ENCODE data around the gene KLHL12.
A peak's percentile ranks its signal among the peaks of the same experiment; 100 is the strongest.

KLHL12 gene

DNA sequence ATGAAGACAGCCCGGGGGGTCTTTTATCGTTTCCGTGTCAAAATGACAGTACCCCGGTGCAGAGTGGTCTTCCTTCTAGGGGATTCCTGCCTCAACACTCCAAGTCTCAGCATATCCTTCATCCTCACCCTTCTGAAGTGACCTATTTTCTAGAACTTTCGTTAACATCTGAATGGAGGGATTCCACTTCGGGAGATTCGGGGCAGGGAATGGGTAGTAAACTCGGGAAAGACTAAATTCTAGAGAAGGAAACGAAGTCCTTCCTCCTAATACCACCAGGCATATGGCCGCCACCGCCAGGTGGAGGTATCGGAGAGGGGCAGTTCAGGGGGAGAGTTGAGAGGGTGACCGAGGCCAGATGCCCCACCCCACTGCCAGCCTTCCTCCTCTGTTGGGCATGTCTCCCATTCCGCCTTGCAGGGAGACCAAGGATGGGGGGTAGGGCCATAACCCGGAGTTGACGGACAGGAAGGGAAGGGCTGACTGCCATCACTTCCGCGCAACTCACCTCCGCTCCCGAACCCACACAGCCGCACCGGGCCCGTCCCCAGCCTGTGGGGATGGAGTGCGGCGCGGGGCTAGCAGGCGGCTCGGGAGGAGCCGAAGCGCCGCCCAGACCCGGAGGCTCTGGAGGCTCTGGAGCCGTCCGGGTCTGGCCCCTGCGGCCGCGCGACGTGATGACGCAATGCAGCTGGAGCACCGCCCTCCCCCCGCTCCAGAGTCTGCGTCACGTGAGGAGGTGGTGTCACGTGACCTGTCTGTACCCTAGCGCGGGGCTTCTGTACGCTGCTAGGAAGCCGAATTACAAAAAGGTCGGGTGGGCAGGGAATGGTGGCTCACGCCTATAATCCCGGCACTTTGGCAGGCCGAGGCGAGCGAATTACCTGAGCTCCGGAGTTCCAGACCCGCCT is at the start of gene KLHL12:
Gene KLHL12, minus strand, starts transcription at position 654 of the 911 bp plus-strand sequence. CDS start 2,072 bp downstream, outside the sequence.
- peak; percentile 91 for DNase-seq

DNA sequence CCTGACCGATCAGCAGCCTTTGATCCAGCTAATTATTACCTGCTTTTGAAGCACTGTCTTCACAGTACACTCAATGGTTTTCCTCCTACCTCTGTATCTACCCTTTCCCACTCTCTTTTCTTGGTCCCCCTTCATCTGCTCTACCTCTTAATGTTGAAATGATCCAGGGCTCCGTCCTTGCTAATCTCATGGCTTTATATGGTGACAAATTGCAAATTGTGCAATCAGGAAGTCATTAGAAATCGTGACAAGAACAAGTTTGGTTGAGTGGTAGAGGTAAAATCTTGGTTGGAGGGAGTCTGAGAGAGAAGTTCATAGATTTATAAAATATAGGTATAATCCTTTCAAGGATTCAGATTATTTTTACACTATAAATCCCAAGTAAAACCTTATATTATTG is 49.6 kb upstream of the KLHL12 start:
- DNase-seq = no peak

DNA sequence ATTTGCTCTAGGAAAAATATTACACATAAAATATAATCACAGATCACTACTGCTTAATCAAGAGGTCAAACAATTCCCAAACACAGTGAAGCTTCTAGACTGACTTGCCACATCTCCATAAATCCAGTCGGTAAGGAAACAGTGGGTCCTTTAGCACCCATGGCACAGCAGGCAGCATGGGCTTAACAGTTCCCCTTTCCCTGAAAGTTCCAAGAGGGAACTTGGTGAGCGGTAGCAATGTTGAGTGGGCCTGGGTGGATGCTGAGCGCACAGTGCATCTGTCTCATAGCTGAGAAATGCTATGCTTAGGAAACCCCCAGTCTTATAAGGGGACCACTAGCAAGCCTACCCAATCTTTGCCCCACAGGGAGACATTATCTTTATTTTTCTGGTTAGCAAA is 47.8 kb upstream of the KLHL12 start:
- no peak for DNase-seq

DNA sequence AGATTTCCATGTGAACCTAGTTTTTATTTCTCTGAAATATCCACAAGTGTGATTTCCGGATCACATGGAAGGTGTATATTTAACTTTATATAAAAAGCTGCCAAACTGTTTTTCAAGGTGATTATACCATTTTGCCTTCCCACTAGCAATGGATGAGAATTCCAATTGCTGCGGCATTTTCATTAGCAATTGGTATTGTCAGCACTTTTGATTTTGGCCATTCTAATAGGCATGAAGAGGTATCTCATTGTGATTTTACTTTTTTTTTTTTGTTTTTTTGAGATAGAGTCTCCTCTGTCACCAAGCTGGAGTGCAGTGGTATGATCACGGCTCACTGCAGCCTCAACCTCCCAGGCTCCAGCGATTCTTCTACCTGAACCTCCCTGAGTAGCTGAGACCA is 45.0 kb upstream of the KLHL12 start:
- no peak for DNase-seq

GRCh38 chr1:202968895-202969295 is 41.9 kb upstream of the KLHL12 start:
- DNase-seq = no peak

DNA sequence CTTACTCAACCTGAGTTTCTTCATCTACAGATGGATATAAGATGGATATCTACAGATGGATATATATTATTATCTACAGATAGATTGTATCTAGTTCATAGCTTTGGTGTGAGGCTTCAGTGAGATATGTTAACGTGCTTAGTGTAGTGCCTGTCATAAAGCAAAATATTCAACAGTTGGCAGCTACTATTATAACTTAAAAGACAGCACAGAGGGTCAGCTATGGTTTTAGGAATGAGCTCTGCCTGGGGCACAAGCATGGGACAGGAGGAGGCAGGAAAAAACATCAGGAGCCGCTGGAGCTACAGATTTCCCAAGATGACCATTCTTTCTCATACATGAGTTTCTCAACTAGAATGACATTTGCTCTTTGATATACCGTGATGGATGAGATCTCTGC is 41.3 kb upstream of the KLHL12 start:
- DNase-seq = no peak

DNA sequence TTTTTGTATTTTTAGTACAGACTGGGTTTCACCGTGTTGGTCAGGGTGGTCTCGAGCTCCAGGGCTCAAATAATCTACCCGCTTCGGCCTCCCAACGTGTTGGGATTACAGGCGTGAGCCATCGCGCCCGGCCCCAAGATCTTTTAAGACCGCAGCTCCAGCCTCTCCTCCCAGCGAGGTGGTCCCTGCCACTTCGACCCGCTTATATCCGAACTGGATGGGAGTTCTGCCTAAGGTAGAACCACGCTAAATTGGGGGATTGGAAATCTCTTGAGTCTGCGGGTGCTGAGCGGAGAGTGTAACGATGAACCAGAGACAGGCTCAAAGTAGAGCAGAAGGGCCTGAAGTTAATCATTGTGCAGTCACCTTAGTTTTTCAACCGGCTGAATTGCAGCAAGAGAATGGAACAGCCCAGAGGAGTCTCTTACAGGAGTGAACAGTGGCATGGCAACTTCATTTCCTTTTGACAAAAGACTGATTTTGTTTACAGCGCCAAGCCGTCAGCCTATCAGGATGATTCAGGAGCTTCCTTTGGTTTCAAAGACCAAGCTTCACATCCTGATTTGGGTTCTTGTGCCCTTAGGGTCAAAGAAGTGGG is 40.7 kb upstream of the KLHL12 start:
- DNase-seq = no peak

DNA sequence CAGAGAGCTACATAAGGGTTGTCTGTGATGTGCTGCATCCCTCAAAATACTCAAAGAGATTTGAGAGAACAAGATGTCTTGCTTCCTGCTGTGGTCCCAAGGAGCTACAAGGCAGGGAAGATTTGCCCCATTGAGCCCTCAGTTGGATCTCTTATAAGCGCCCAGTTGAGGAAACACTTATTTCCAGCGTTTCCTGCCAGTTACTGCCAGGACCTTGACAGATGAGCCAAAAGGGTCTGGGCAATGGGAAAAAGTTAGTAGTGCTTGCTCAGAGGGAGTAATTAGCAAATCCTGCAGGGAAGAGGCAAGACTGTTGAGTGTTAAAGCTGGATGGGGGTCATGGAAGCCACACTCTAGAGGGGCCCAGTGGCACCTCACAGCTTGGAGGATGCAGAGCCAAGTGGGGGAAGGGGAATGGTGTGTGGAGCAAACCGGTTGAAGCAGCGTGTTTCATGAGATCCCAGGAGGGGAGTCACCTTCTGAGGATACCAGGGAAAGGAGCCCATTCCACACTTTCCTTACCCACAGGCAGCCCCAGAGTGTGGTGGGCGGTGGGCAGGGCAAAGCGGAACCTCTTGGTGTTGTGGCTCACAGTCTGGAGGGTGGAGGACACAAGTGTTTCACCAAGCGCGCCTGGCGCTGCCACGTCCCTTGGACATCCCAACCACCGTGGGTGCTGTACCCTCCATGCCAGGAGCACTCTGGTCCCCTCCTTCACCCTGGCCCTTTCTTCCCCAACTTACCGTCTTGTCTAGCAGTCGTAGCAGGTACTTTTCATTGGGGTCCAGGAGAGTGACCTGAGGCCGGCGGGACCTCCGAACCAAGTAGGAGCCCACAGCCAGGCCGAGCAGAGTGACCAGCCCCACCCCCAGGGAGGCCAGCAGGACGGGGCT is 39.2 kb upstream of the KLHL12 start:
- no peak for DNase-seq

- DNase-seq = no peak
Measured at GRCh38 chr1:202965422-202965821, 38.4 kb upstream of the KLHL12 start.

DNA sequence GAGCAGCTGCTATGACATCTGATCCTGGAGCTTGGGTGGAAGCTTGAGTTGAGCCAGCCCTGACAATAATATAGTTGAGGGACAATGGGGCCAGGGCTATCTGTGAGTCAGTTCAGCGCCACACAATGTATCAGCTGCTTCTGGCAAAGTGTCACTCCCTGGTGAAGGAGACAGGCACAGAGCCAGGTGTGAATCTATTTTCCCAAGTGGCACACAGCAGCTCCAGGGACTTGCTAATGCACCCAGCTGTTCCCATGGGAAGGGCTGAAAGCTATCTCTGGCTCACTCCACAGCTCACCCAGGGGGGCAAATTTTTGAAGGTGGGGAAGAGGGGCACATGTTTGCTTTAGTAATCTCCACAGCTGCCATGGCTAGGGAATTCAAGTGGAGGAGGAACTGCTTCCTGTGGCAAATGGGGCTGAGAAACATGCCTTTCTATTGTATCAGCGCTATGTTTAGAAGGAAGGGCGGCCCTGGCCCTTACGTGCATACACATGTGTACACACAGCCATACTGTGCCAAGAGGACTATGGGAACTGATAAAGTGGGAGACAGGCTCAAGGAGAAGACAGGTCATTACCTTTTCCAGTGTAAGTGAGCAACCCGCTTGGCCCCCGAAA is 37.9 kb upstream of the KLHL12 start:
- DNase-seq = no peak

DNA sequence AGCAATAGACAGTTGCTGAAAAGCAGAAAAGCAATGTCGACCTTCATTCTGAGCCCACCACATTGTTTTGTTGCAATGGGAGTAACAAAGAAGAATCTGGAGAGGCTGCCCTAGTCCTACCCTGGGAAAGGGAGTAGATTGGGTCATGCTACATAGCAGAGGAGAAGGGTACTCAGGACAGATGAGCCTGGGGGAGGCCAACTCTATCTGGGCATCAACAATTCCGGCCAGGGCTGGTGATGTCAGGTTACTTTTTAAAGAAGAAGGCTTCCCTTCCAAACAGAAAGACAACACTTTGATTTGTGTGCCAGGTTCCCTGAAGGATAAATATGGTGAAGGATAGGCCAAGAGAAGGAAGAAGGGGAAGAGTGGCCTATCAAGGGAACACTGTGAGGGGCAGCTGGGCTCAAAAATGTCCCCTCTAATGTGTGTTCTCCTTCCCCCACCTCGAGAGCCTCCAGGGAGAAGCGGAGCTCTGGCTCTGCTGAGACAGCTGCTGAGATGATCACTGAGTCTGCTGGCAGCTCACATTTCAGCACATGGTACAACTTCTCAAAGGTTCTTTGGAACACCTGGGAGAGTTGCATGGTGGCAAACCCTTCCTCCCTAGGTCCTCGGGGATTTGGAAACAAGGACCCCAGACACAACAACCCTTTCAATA is 34.3 kb upstream of the KLHL12 start:
- no peak for DNase-seq

DNA sequence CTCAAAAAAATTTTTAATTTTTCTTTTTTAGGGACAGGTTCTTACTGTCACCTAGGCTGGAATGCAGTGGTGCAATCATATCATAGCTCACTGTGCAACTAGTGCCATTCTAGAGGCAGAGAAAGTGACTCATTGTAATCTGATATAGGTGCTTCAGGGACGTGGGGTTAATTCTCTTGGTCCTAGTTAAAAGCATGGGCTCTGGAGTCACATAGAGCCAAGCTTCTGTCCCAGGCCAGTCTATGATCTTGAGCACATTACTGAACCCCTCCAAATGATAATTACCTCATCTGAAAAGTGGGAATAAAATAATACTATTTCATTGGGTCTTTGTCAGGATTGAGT is 32.2 kb upstream of the KLHL12 start:
- DNase-seq = no peak

DNA sequence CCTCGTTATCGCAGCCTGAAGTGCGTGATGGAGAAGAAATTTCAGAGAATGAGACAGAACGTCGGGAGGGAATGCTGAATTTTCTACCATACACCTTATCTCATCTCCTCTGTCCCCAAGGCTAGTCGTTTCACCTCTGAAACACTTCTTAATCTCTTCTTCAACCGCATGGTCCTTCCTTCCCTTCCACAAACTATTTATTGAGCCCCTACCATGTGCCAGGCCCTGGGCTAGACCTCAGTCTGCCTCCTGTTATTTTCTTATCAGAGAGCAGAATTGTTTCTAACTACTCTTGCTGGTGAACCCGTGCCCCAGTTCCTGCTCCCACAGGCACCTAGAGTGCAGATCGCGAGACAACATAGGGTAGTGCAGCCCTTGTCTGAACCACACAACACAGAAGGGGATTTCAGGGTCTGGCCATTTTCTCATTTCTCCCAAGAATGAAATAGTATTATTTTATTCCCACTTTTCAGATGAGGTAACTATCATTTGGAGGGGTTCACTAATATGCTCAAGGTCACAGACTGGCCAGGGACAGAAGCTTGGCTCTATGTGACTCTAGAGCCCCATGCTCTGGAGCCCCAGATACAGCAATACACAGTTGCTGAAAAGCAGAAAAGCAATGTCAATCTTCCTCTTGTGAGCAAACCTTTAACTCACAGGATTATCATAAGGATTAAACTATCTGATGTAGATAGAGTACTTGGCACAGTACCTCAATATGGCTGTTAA is 31.7 kb upstream of the KLHL12 start:
- DNase-seq = no peak

DNA sequence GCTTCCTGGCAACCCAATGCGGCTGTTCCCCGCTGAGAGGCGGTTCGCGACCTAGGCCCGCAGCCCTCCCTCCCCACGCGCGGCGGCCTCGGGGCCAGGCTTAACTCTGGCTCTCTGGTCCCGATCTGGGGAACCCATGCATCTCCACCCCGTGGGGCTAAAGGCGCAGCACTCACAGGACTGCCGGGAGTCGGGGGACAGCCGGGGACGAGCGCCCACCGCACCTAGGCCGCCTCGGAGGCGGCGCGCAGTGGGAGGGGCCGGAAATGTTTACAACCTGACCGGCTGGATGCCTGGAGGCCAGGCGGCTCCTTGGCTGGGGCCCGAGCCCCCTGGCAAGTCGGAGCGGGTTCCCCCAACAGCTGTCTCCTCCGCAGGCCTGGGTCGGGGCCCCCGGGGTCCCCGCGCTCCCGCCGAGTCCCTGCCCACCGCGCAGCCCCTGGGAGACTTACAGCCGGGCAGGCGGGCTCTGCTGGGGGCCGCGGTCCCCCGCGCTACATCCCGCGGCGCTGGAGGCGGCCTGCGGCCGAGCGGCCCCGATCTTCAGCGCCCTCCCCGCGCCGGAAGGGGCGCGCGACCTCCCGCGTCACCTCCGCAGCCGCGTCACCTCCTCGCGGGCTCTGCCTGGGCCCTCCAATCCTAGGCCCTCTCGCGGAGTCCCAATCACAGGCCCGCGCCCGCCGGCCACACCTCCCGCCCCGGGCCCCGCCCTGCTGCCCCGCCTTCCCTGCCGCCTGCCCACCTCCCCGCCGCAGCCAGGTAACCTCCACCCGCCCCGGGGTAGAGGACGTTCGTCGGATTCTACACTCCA is 30.9 kb upstream of the KLHL12 start, which contains the start of gene ADIPOR1:
Gene ADIPOR1, minus strand, starts transcription at position 580 of the 811 bp plus-strand sequence. CDS start 7,242 bp downstream, outside the sequence.
- peak; percentile 91 for DNase-seq

DNA sequence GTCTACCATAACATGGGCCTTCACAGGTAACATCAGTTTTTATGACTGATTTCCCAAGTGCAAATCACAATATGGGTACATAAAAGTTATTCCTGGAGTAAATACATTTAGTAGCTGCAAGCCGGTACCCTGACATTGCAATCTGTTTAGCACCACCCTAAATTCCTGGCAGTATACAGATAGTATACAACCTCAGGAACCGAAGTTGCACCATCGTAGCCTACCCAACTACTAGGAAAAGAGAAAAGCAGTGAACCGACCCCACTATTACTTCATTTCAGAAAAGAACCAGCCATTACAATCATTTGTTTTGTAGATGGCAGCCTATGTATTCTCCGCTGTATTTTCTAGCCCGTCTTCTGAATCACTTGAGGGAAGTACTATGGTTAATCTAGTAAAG is 29.9 kb upstream of the KLHL12 start:
- no peak for DNase-seq

- DNase-seq = no peak
Measured at GRCh38 chr1:202954057-202954745, 27.2 kb upstream of the KLHL12 start.

DNA sequence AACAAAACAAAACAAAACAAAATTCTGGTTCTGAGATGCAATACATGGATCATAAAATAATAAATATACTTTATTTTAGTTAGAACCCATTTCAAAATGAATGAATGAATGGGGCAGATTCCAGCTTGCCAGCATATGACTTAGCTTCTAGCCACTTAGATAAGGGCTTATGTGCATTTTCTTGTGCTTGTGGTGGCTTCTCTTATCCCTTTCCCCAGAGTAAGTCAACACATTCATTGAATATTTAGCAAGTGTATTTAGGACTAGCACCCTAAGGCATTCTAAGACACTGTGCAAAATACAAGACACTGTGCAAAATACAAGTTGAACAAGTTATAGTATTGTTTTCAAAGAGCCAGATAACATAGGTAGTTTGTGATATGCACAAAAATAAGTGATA is 26.4 kb upstream of the KLHL12 start:
- DNase-seq = no peak

DNA sequence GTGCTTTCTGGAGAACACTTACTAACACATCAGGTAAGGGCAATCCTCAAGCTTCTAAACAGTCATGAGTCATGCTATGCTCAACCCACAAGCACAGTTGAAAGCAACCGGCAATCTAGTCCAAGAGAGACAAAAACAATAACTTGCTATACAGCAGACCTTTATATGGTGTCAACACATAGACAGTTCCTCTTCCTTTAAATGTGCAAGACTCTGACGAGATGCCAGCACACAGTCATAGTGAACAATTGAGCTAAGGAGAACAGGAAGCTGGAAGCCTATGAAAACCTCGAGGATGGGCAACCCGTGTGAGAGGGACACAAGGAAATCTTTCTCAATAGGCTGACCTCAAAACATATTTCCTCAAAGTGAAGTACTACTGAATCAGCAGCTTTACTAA is 25.8 kb upstream of the KLHL12 start:
- DNase-seq = no peak

GRCh38 chr1:202952099-202952498 is 25.1 kb upstream of the KLHL12 start:
- DNase-seq = no peak

- DNase-seq = no peak
Measured at GRCh38 chr1:202951437-202951836, 24.4 kb upstream of the KLHL12 start.

Data from stimulated activated naive CD4-positive, alpha-beta T cell treated with Interleukin-2 at 50 U/mL for 16 hours (primary cell).